GM19025 (cell line): Measurements from ENCODE around the gene SNX2.
"Not testable (repeated sequence)": the region's sequence is repeated elsewhere in the genome, so short reads cannot be mapped to it uniquely, and the experiment has no call there.

ENCODE experiments used
- ATAC-seq: cut with Tn5 transposase; IDR thresholded peaks from one replicate; pipeline ENCODE4 v1.9.1; 2021; ENCODE audit warnings: mild to moderate bottlenecking, low read depth, moderate library complexity; ENCODE audit not compliant: unreplicated experiment

Gene SNX2

DNA sequence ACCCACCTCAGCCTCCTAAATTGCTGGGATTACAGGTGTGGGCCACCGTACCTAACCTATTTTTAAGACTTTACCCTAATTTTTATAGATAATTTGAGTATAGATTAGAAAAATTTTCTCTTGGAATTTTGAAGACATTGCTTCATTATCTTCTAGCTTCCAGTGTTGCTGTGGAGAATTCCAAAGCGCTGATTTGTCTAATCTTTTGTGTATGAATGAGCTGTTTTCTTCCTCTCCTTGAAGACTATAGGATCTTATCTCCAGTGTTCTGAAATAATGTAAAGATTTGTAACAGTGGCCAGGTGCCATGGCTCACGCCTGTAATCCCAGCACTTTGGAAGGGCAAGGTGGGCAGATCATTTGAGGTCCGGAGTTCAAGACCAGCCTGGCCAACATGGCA is 64.9 kb downstream of the SNX2 start:
- ATAC-seq, result no peak

DNA sequence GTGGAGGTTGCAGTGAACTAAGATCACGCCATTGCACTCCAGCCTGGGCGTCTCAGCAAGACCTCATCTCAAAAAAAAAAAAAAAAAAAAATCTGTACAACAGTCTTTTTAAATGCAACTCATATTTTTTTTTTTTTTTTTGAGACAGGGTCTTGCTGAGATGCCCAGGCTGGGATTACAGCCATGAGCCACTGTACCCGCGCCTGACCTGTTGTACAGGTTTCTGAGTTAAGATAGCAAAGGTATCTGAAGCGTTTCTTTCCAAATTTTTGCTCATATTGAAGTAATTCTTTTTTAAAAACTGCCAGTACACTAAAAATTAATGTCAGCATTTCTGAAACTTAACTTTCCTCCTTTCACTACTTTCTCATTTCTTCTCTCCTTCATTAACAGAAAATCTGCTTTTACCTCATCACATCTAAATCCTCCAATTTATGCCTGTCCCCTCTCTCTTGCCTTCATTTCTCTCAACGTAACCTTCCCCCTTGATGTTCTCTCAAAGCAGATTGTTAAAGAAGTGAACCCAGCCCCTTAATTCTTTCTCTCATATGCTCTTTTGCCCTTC is 67.2 kb downstream of the SNX2 start:
- ATAC-seq, result no peak

DNA sequence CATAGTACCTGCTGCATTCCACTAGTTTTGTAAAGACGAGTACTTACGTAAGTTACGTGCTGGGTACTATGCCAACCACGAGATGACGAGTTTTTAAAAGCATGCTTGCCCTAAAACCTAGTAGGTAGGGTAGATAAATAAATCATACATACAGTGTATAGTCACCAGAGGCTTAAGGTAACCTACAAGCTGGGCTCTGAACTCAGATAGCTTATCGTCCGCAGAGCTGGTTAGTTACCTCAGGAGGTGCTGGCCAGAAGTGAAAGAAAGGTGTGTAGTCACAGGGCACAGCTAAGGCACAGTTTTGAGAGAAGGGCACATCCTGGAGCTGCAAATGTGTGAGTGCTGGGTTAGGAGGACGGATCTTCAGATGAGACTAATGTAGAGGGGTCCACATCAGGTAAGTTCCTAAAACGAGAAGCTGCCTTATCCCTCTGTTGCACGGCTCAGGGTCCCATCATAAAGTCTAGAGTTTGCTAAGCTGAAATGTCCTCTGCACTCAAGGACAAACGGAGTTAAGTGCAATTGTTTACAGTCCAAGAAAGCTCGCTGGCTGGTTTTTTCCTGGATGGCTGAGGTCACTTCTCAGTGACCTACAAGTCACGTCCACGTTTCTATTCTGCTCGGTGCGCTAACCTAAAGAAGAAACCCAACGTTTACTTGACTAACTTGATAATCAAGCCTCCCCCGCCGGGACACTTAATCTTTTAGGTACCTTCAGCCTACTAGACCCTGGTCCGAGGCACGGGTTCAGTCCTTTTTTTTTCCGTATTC is 69.4 kb downstream of the SNX2 start:
- ATAC-seq, result no peak

DNA sequence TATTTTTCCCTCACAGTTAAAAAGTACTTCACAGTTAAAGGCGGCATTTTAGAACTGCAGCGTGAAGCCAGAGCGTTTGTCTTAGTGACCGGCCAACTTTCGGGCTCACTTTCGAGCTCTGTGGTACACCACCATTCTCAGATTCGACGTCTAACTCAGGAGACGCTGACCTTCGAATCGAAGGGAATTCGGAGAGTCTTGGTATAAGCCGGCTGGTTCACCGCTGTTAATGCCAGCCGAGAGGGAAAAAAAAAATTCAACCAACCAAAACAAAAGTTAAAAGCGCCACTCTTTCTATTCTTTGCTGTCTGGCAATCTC is 70.0 kb downstream of the SNX2 start:
- ATAC-seq, result peak; percentile 36

DNA sequence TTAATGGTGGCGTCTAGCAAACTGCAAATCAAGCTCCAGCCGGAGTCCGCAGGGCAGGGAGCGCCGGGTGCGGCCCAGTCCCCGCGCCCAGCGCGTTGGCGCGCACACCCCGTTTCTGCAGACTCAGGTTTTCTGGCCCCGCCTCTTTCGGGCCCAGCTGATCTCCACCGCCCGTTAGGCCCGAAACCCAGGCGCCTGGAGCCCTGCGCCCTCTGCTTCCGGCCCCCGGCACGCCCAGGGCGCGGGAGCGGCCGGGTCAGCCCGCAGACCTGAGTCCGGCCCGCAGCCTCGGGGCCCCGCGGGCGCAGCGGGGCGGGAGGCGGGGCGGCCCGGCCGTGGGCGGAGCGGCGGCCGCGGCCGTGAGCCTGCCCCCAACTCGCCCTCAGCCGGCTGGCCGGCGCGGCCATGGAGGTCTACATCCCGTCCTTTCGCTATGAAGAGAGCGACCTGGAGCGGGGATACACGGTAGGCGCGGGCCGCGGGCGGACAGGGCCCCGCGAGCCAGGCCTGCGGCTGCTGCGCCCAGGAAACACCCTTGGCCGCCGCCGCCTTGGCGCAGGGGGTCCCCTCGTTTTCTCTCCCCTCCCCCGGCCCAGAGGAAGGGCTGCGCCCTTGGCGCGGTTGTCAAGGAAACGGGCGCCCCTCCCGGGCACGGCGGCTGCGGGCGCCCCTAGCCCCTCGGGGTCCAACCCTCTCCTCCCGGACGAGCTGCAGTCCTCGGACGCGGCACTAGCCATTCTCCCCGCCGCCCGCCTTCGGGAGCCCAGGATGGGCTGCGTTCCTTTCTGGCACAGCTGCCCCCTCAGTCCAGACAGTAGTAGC is 70.6 kb downstream of the SNX2 start, which contains the start of gene SNX24:
Gene SNX24 (plus strand): TSS at position 385 of the 822 bp plus-strand sequence. CDS start 21 bp downstream, at position 406.
- ATAC-seq, result peak; percentile 80

DNA sequence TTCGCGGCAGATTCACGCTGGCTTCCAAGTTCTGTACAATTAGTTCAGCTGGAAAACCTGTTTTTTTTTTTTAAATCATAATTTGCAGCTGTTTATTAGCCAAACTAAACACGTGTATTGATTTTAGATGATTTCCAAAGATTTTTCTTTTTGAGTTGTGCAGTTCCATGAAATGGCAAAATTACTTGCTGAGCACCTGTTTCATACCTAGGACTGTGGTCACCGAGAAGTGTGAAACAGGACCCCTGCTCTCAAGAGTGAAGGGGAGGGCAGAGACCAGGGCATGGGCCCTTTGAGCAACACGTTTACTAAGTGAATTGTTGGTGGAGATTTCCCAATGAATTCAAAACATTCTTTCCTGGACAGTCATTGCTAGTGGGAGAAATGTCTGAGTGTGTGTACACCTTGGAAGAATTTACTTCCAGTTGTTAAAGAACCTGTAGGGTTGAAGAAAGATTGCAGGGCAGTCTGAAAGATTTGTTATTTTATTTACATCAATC is 71.2 kb downstream of the SNX2 start:
- ATAC-seq, result no peak

DNA sequence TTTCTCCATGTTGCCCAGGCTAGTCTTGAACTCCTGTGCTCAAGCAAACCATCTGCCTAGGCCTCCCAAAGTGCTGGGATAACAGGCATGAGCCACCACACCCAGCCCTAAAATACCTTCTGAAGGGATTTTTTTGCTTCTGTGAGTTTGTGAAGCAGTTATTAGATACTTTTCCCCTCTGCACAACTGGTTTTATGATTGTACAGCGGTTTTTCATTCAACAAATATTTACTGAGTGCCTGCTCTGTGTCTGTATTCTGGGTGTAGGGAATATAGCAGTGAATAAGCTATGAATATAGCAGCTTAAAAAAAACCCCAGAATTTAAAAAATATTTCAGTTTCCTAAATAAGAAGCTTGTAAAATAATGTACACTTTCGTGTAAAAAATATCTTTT is 72.8 kb downstream of the SNX2 start:
- no peak for ATAC-seq

DNA sequence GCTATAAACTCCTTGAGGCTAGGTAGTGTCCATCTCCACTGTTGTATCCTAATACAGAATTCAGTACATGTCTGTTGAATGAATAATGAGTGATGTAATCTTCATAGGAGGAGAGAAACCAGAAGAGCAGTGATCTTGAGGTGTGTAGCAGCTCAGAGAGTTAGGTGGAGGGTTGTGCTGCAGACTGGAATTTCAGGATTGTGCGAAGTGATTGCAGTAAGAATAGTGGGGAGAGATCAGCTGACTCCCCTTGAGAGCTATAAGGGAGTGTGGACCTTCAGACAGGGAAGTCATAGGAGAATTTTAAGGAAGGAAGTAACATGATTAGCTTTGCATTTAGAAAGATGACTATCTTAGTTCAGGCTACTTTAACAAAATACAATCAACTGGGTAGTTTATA is 74.9 kb downstream of the SNX2 start:
- no peak for ATAC-seq

DNA sequence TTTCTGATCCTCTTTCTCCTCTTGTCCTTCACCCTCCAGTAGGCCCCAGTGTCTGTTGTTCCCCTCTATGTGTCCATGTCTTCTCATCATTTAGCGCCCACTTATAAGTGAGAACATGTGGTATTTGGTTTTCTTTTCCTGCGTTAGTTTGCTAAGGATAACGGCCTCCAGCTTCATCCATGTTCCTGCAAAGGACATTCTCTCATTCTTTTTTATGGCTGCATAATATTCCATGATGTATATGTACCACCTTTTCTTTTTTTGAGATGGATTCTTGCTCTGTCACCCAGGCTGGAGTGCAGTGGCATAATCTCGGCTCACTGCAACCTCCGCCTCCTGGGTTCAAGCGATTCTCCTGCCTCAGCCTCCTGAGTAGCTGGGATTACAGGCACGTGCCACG is 82.7 kb downstream of the SNX2 start:
- not testable (repeated sequence) for ATAC-seq

DNA sequence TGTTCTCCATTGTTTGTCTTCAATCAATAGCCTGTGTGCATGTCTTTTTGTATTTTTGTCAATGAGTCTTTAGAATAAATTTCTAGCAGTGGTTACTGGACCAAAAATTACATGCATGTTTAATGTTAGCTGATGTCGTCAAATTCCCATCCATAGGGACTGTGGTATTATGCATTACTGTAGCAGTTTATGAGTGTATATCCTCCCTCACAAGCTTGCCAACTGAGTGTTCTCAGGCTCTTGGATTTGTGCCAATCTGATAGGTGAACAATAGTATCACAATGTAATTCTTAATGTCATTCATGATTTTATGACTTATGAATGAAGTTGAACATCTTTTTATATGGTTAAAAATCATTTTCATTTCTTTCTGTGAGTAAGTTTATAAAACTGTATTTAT is 83.6 kb downstream of the SNX2 start:
- no peak for ATAC-seq

DNA sequence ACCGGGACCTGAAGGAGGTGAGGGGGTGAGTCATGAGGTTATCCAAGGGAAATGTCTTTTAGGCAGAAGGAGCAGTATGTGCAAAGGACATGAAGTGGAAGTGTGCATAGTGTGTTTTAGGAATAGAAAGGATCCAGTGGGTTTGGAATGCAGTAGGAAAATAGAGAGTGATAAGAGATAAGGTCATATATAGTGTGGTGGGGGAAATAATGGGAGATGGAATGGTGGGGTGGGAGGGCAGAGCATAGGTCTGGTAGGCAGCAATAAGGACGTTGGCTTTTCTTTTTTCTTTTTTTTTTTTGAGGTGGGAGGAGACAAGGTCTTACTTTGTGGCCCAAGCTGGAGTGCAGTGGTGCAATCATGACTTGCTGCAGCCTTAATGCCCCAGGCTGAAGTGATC is 88.4 kb downstream of the SNX2 start:
- no peak for ATAC-seq

DNA sequence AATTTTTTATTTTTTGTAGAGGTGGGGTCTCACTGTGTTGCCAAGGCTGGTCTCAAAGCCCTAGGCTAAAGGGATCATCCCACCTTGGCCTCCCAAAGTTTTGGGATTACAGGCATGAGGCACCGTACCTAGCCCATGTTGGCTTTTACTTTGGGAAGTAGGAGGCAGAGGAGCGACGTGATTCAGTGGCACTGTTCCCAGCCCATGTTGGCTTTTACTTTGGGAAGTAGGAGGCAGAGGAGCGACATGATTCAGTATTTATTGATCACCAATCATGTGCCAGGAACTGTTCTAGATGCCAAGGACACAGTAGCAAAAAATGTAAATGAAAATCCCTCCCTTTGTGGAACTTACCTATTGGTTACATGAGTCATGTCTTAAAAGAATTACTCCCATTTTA is 88.8 kb downstream of the SNX2 start:
- no peak for ATAC-seq

DNA sequence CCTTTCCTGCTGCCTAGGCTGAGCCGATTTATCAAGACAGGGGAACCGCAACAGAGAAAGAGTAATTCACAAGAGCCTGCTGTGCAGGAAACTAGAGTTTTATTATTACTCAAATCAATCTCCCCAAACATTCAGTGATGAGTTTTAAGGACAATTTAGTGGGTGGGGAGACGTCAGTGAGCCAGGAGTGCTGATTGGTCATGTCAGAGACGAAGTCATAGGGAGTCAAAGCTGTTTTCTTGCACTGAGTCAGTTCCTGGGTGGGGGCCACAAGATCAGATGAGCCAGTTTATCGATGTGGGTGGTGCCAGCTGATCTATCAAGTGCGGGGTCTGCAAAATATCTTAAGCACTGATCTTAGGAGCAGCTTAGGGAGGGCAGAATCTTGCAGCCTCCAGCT is 89.5 kb downstream of the SNX2 start:
- ATAC-seq, result no peak

DNA sequence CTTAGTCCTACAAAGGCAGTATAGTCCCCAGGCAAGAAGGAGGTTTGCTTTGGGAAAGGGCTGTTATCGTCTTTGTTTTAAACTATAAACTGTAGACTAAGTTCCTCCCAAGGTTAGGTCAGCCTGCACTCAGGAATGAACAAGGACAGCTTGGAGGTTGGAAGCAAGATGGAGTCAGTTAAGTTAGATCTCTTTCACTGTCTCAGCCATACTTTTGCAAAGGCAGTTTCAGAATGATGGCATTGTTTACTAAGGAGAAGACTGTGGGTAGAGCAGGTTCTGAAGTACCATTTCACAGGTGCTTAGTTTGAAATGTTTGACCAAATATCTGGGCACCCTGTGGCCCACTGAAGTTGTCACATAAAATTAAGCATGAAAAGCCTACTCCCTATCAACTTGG is 90.0 kb downstream of the SNX2 start:
- ATAC-seq, result no peak

DNA sequence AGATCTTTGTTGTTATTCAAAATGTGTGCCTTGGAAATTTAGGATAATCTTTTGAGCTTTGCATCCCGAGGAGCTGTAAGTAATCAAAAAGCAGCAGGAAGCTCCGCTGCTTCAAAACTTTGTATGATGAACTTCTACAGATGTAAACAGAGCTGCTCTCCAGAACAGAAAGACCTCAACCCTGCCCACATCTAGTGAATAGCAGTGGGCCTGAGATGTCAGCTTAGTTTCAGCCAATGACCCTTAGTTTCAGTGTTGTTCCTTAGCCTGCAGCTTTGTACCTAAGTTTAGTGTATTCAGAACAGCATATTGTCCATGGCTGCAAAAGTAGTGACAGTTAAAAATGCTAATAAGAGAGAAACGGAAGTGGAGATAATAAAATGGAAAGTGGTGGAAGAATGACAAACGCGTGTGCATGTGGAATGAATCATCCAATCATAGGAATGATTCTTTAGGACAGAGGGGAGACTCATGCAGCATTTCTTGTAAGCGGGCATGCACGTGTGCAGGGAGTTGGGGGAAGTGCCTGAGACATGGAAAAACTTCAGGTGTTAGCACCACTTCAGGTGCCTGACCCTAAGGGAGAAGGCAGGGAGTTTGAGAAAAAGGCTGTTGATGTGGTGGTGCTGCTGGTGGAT is 95.5 kb downstream of the SNX2 start:
- ATAC-seq, result no peak

DNA sequence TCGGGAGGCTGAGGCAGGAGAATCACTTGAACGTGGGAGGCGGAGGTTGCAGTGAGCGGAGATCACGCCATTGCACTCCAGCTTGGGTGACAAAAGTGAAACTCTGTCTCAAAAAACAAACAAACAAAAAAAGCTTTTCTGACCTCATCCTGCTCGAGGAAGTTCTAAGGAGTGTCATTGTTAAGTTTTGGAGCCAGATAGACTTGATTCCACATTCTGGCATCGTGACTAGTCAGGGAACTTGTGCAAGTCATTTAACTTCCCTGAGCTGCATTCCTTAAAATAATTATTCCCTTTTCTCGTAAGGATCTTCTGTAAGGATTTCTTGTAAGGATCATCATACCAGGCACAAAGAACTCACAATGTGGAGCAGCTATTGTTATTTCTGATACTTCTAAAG is 96.8 kb downstream of the SNX2 start:
- no peak for ATAC-seq

DNA sequence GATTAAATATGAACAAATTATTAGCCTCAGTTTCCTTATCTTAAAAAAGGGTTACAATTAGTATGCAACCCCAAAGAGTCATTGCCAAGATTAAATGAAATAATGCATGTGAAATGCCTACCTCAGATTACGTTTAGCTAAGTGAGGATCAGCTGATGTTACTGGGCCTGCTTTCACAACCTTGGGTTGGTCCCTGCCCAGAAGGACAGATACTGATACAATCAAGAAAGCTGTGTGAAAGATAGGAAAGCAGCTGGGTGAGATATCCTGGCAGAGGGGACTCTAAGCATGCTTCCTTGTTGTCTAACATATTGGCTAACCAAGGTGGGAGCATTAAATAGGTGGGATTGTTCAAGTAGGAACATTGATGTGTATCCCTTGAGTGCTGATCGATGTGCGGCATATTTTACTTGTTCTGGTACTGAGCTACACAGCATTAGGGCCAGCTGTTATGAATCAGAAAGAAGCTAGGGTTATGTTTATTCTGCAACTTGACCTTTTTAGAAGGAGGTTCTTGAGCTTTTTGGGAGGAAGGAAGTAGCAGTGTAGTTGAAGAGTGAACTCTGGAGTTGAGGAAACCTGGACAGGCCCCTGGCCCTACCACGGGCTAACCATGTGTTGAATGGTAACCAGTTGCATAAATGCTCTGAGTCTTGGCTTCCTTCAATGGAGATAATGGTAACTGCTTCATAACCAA is 99.4 kb downstream of the SNX2 start:
- no peak for ATAC-seq

DNA sequence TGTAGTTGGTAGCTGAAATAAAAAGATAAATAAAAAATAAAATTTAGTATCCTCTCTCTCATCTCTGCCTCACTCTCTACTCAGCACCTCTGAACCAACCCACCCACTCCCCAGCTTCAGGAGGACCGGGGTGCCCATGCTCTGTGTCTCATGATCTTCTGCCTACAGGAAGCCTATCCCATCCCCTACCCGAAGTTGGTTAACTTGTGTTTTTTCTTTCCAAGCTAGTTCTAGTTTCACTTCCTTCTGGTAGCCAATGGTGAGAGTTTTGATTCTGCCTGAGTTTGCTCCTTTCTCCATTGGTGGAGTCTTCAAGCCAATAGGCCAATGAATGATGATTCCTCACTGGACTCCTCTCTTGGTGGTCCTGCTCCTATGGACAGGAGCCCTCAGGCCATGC is 102.6 kb downstream of the SNX2 start:
- peak; percentile 47 for ATAC-seq

DNA sequence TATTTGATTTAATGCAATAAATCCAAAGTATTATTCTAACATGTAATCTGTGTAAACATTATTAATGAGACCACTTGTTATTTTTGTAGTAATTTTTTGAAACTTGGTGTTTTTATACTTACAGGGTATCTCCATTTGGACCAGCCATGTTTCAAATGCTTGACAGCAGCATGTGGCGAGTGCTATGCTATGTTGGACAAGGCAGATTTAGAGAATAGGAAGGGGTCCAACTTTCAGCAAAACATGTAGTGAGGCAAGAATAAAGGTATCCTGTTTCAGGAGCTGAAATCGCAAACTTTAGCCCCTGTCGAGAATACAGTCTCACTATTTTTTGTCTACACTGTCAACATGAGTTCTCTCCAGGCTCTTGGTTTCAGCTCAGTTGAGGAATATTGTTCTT is 104.2 kb downstream of the SNX2 start:
- no peak for ATAC-seq
